Tibial artery (tissue), 4 donors: ENCODE data around the gene XIRP2.
"Not testable (repeated sequence)": the region's sequence is repeated elsewhere in the genome, so short reads cannot be mapped to it uniquely, and the experiment has no call there.

ENCODE experiments used
- DNase-seq, 2 donors: peaks; one replicate each; pipeline ENCODE4 v3.0.0-alpha.2; 2019
- H3K27ac ChIP-seq, 2 donors: fragments of 200-600 bp; sonication (generic) in 1 of 2; 1 replicate in 1 of 2; 2 replicates in 1 of 2; pipeline ENCODE4 v1.5.1; 2018 to 2019; ENCODE audit warnings: mild to moderate bottlenecking in 1 of 2
- H3K27me3 ChIP-seq, 2 donors: fragments of 200-600 bp; sonication (generic) in 1 of 2; one replicate each; pipeline versions ENCODE4 v1.5.1 to v1.6.0; 2016 to 2019
- H3K36me3 ChIP-seq, 3 donors: fragments of 200-600 bp; sonication (generic) in 2 of 3; one replicate each; pipeline ENCODE4 v1.5.1; 2016 to 2019; ENCODE audit warnings: mild to moderate bottlenecking in 2 of 3
- H3K4me1 ChIP-seq, 4 donors: fragments of 200-600 bp; sonication (generic) in 2 of 4; 1 replicate in 3 of 4; 2 replicates in 1 of 4; pipeline ENCODE4 v1.5.1; 2016 to 2019
- H3K4me3 ChIP-seq, 2 donors: fragments of 200-600 bp; sonication (generic) in 1 of 2; 1 replicate in 1 of 2; 2 replicates in 1 of 2; pipeline ENCODE4 v1.5.1; 2018 to 2019; ENCODE audit warnings: mild to moderate bottlenecking in 2 of 2
- H3K9me3 ChIP-seq, 3 donors: fragments of 200-600 bp; sonication (generic) in 1 of 3; one replicate each; pipeline ENCODE4 v1.5.1; 2016 to 2019
- intact Hi-C: fragments of 100-400 bp; cut with DNase I; formaldehyde crosslinking; loops from one replicate; pipeline ENCODE4 v1.15.0; 2023; ENCODE audit warnings: low total_unique reads
- TF ChIP-seq, protein P1 (sequence below), 2 experiments: fragments of 200-600 bp in 1 of 2; fragments of 450-650 bp in 1 of 2; IDR thresholded peaks; one replicate each; pipeline ENCODE4 v1.5.1; 2017 to 2019; ENCODE audit warnings: antibody characterized with exemption in 2 of 2, mild to moderate bottlenecking in 1 of 2, moderate library complexity in 1 of 2

Gene XIRP2

GRCh38 chr2:167013227-167013626 is 124.9 kb downstream of the XIRP2 start:
- no peaks in the 10 kb centered on the region for H3K36me3 ChIP-seq
- TF ChIP-seq, protein P1, sequence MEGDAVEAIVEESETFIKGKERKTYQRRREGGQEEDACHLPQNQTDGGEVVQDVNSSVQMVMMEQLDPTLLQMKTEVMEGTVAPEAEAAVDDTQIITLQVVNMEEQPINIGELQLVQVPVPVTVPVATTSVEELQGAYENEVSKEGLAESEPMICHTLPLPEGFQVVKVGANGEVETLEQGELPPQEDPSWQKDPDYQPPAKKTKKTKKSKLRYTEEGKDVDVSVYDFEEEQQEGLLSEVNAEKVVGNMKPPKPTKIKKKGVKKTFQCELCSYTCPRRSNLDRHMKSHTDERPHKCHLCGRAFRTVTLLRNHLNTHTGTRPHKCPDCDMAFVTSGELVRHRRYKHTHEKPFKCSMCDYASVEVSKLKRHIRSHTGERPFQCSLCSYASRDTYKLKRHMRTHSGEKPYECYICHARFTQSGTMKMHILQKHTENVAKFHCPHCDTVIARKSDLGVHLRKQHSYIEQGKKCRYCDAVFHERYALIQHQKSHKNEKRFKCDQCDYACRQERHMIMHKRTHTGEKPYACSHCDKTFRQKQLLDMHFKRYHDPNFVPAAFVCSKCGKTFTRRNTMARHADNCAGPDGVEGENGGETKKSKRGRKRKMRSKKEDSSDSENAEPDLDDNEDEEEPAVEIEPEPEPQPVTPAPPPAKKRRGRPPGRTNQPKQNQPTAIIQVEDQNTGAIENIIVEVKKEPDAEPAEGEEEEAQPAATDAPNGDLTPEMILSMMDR (IDR thresholded peaks at IDR 0.05) = no peak
- H3K4me1 ChIP-seq = no peaks in the 10 kb centered on the region
- DNase-seq = no peak
- intact Hi-C loops = no loop called here
- H3K27me3 ChIP-seq = no peaks in the 10 kb centered on the region
- H3K4me3 ChIP-seq = no peak overlapping the region
- H3K27ac ChIP-seq = no peak overlapping the region
- H3K9me3 ChIP-seq = no peaks in the 10 kb centered on the region

DNA sequence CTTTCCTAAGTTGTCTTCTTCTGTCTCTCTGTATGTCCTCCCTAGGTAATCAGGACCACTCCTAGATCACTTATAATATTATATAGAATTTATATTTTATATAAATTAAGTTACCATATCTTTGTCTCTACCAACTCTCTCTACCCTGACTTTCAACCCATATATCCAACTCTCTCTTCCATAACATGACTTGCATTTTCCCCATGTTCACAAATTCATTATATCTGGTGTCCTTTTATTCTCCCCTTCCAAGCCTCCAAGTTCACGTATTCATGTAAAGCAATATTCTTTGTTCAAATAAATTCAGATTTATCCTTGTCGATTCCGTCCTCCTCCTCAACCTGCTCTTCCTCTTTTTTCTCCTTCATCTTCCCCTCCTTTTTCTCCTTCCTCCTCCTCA is 127.5 kb downstream of the XIRP2 start:
- Histone ChIP-seq H3K27me3 (no peaks in the 10 kb centered on the region), H3K4me3 (no peak overlapping the region), H3K4me1 (no peaks in the 10 kb centered on the region), H3K36me3 (no peaks in the 10 kb centered on the region), H3K9me3 (no peaks in the 10 kb centered on the region), H3K27ac (no peak overlapping the region)
- intact Hi-C loops = no loop called here
- DNase-seq = no peak
- TF ChIP-seq, protein P1 (IDR thresholded peaks at IDR 0.05) = no peak

DNA sequence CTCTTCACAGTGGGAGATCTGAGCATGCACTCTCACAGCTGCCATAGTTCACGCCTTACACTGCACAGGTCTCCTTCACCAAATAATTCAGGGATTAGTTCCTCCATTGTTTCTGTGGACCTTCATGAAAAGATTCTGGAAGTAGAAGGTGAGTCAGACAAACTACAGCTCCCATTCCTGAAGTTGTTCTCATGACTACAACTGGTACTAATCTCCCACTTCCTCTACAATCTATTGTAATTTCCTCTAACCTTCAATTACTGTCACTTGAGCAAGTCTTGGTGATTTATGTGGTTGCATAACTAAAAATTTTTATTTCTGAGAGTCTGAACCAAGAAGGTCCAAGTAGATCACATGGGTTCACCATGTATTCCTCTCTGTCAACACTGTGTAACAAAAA is 128.7 kb downstream of the XIRP2 start:
- intact Hi-C loops = no loop called here
- no peaks in the 10 kb centered on the region for H3K4me1 ChIP-seq
- TF ChIP-seq, protein P1 (IDR thresholded peaks at IDR 0.05) = no peak

GRCh38 chr2:167018590-167018989 is 130.3 kb downstream of the XIRP2 start:
- Histone ChIP-seq H3K4me1 (no peaks in the 10 kb centered on the region), H3K27ac (no peak overlapping the region), H3K36me3 (no peaks in the 10 kb centered on the region), H3K9me3 (no peaks in the 10 kb centered on the region), H3K4me3 (no peak overlapping the region), H3K27me3 (no peaks in the 10 kb centered on the region)
- TF ChIP-seq, protein P1 (IDR thresholded peaks at IDR 0.05) = no peak
- intact Hi-C loops = no loop called here
- DNase-seq = no peak

More for the DNA sequence above, 128.7 kb downstream of the XIRP2 start:
- Histone ChIP-seq H3K27ac (no peak overlapping the region), H3K36me3 (no peaks in the 10 kb centered on the region), H3K27me3 (no peaks in the 10 kb centered on the region), H3K4me3 (no peak overlapping the region), H3K9me3 (no peaks in the 10 kb centered on the region)
- DNase-seq = no peak

GRCh38 chr2:167028503-167028902 is 140.2 kb downstream of the XIRP2 start:
- Histone ChIP-seq H3K27ac (no peak overlapping the region), H3K4me1 (no peaks in the 10 kb centered on the region), H3K27me3 (no peaks in the 10 kb centered on the region), H3K36me3 (peaks cover 0 to 3% (median 0%) of the 10 kb centered on the region in 3 donors), H3K4me3 (no peak overlapping the region), H3K9me3 (peaks cover 3 to 24% (median 10%) of the 10 kb centered on the region in 3 donors)
- intact Hi-C loops = loop anchor here (5.0 kb wide), 1 partner anchor 74 kb away; no protein-coding TSS in a partner anchor
- DNase-seq = no peak
- TF ChIP-seq, protein P1 (IDR thresholded peaks at IDR 0.05) = no peak

DNA sequence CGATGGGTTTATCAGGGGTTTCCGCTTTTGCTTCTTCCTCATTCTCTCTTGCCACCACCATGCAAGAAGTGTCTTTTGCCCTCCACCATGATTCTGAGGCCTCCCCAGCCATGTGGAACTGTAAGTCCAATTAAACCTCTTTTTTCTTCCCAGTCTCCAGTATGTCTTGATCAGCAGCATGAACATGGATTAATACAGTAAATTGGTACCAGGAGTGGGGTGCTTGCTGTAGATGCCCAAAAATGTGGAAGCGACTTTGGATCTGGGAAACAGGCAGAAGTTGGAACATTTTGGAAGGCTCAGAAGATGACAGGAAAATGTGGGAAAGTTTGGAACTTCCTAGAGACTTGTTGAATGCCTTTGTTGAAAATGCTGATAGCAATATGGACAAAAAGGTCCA is 146.7 kb downstream of the XIRP2 start:
- H3K27ac ChIP-seq, intact Hi-C loops, DNase-seq, H3K36me3 ChIP-seq, H3K4me3 ChIP-seq, H3K4me1 ChIP-seq, H3K27me3 ChIP-seq: not testable (repeated sequence)
- peaks cover 0 to 38% (median 30%) of the 10 kb centered on the region in 3 donors for H3K9me3 ChIP-seq
